Measurements from ENCODE around the gene HIVEP3. TPM values are rescaled to one million over a fixed set of nuclear protein-coding genes. Genes with fewer than 3 reads are reported as not detected.
A peak's percentile ranks its signal among the peaks of the same experiment; 100 is the strongest.

Gene HIVEP3
- total RNA-seq, 6 experiments from 2014 or later = 1.4 to 3.9 (median 2.2) TPM

- TF ChIP-seq CTCF (IDR thresholded peaks at IDR 0.05) (no peak), POLR2A (IDR thresholded peaks at IDR 0.05) (no peak)
- ATAC-seq = no peak
- DNase-seq = no peak
- Histone ChIP-seq H3K9me3 (no peaks in the 10 kb centered on the region), H3K27ac (no peak overlapping the region), H3K4me1 (no peaks in the 10 kb centered on the region), H3K4me3 (no peak overlapping the region), H3K27me3 (no peaks in the 10 kb centered on the region), H3K36me3 (no peaks in the 10 kb centered on the region)
- 84% methylated on average over 5 of the region's 9 CpGs for WGBS (ENCODE audit: insufficient coverage, low coverage, low lambda C conversion rate, missing lambda C conversion rate)
- intact Hi-C loops (cut with DNase I) = loop anchor here in 1 of 2 donors (10.0 kb wide), 1 partner anchor 239 kb away; no protein-coding TSS in a partner anchor
These were observed 104.7 kb downstream of the HIVEP3 start for GRCh38 chr1:41813755-41814745.

- TF ChIP-seq CTCF (IDR thresholded peaks at IDR 0.05) (no peak), POLR2A (IDR thresholded peaks at IDR 0.05) (no peak)
- Histone ChIP-seq H3K36me3 (no peaks in the 10 kb centered on the region), H3K4me1 (no peaks in the 10 kb centered on the region), H3K9me3 (no peaks in the 10 kb centered on the region), H3K27ac (no peak overlapping the region), H3K27me3 (no peaks in the 10 kb centered on the region), H3K4me3 (no peak overlapping the region)
- WGBS (ENCODE audit: insufficient coverage, low coverage, low lambda C conversion rate, missing lambda C conversion rate) = 100% methylated on average over 1 of the region's 5 CpGs
- DNase-seq = no peak
- intact Hi-C loops (cut with DNase I) = loop anchor here in 1 of 2 donors (10.0 kb wide), 1 partner anchor 238 kb away; no protein-coding TSS in a partner anchor
- no peak for ATAC-seq
These were observed 105.5 kb downstream of the HIVEP3 start for GRCh38 chr1:41813226-41813625.

- Histone ChIP-seq H3K36me3 (no peaks in the 10 kb centered on the region), H3K4me3 (no peak overlapping the region), H3K27ac (no peak overlapping the region), H3K4me1 (no peaks in the 10 kb centered on the region), H3K27me3 (no peaks in the 10 kb centered on the region), H3K9me3 (no peaks in the 10 kb centered on the region)
- no peak for TF ChIP-seq POLR2A (IDR thresholded peaks at IDR 0.05)
- no peak for TF ChIP-seq CTCF (IDR thresholded peaks at IDR 0.05)
- intact Hi-C loops (cut with DNase I) = loop anchor here in 1 of 2 donors (10.0 kb wide), 1 partner anchor 238 kb away; no protein-coding TSS in a partner anchor
- ATAC-seq (peak in 1 of 4 donors; percentile 11), DNase-seq (no peak)
- WGBS (ENCODE audit: insufficient coverage, low coverage, low lambda C conversion rate, missing lambda C conversion rate) = 67% methylated on average over 1 of the region's 2 CpGs
These were observed 106.3 kb downstream of the HIVEP3 start for GRCh38 chr1:41812453-41812852.

- no peak overlapping the region for H3K27ac ChIP-seq
- H3K36me3 ChIP-seq = no peaks in the 10 kb centered on the region
- TF ChIP-seq POLR2A (IDR thresholded peaks at IDR 0.05) (no peak), CTCF (IDR thresholded peaks at IDR 0.05) (peak; percentile 49 to 66 (median 58))
- no peak overlapping the region for H3K4me3 ChIP-seq
- H3K4me1 ChIP-seq = no peaks in the 10 kb centered on the region
- DNase-seq (no peak), ATAC-seq (peak; percentile 68 to 87 (median 77))
- 49% methylated on average over 5 of the region's 5 CpGs for WGBS (ENCODE audit: insufficient coverage, low coverage, low lambda C conversion rate, missing lambda C conversion rate)
- H3K9me3 ChIP-seq = no peaks in the 10 kb centered on the region
- intact Hi-C loops (cut with DNase I) = loop anchor here in 1 of 2 donors (10.0 kb wide), 1 partner anchor 237 kb away; no protein-coding TSS in a partner anchor
- H3K27me3 ChIP-seq = no peaks in the 10 kb centered on the region
These were observed 106.7 kb downstream of the HIVEP3 start for GRCh38 chr1:41812051-41812450.

Measured in right lobe of liver (tissue), 6 donors.